Ectodermal cell (in vitro differentiated cells): Measurements from ENCODE around the gene SLC41A3.

Experiments
- H3K27ac ChIP-seq: 2 replicates; pipeline ENCODE4 v1.7.0; 2013; ENCODE audit warnings: mild to moderate bottlenecking, low read depth, low read length; ENCODE audit not compliant: insufficient read depth, poor library complexity, severe bottlenecking
- H3K27me3 ChIP-seq: 2 replicates; pipeline ENCODE4 v1.7.0; 2013; ENCODE audit warnings: mild to moderate bottlenecking, low read length; ENCODE audit not compliant: insufficient read depth, control insufficient read depth, poor library complexity, severe bottlenecking
- H3K36me3 ChIP-seq: one replicate; pipeline ENCODE4 v1.7.0; 2013; ENCODE audit warnings: low read length; ENCODE audit not compliant: control insufficient read depth, insufficient read depth
- H3K4me1 ChIP-seq: one replicate; pipeline ENCODE4 v1.7.0; 2013; ENCODE audit warnings: low read length; ENCODE audit not compliant: control insufficient read depth, insufficient read depth
- H3K4me3 ChIP-seq: 2 replicates; pipeline ENCODE4 v1.7.0; 2013; ENCODE audit warnings: low read depth, low read length, control low read depth; ENCODE audit not compliant: insufficient read depth
- H3K9me3 ChIP-seq: 2 replicates; pipeline ENCODE4 v1.7.0; 2013; ENCODE audit warnings: mild to moderate bottlenecking, low read length, moderate library complexity; ENCODE audit not compliant: control insufficient read depth
- WGBS, 2 experiments: methylation state at CpG; one replicate each; pipeline ENCODE4 v1.1.7; 2013; ENCODE audit warnings: missing lambda C conversion rate in 2 of 2; 5-methylcytosine and 5-hydroxymethylcytosine counted together

Gene SLC41A3

GRCh38 chr3:126064627-126065258 lies 19.2 kb downstream of the SLC41A3 start:
- Histone ChIP-seq H3K4me3 (no peak overlapping the region), H3K36me3 (no peaks in the 10 kb centered on the region), H3K4me1 (peaks cover 4% of the 10 kb centered on the region), H3K9me3 (no peaks in the 10 kb centered on the region), H3K27me3 (no peaks in the 10 kb centered on the region), H3K27ac (no peak overlapping the region)
- WGBS, 2 experiments = 82 to 83% methylated on average over 10 of the region's 10 CpGs

DNA sequence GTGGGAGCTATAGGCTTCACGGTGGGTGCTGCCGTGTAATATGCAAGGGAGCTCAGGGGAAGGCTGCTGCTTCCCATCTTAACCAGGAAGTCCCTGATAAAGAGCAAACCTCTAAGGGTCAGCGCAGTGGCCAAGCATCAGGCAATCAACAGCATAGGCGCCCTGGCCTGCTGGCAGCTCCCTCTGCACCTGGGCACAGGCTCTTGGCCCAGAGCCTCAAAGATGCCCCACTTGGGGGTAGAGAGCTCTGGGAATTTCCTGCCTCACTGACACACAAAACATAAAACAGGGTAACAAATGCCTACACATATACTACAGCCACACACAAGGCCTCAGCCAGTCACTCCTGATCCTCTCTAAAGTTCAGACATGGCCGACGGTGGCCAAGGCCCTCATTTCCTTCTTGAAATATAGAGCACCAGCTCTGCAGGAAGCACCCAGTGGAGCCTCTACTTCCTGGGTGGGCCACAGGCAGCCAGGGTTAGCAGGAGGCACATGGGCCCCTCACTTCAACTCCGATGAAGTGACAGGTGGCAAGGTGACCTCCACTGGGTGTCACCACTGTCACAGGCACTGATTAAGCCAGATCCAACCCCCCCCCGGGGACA lies 20.5 kb downstream of the SLC41A3 start:
- Histone ChIP-seq H3K36me3 (no peaks in the 10 kb centered on the region), H3K9me3 (no peaks in the 10 kb centered on the region), H3K4me3 (no peak overlapping the region), H3K4me1 (peaks cover 4% of the 10 kb centered on the region), H3K27ac (no peak overlapping the region), H3K27me3 (no peaks in the 10 kb centered on the region)
- 94 to 97% methylated on average over 8 of the region's 8 CpGs for WGBS, 2 experiments

- Histone ChIP-seq H3K4me3 (no peak overlapping the region), H3K27me3 (no peaks in the 10 kb centered on the region), H3K4me1 (peaks cover 4% of the 10 kb centered on the region), H3K9me3 (no peaks in the 10 kb centered on the region), H3K27ac (no peak overlapping the region), H3K36me3 (no peaks in the 10 kb centered on the region)
- 81 to 86% methylated on average over 8 of the region's 8 CpGs for WGBS, 2 experiments
Measured at GRCh38 chr3:126061301-126062032, 22.5 kb downstream of the SLC41A3 start.

- no peaks in the 10 kb centered on the region for H3K9me3 ChIP-seq
- H3K4me1 ChIP-seq = peaks cover 4% of the 10 kb centered on the region
- H3K27ac ChIP-seq = no peak overlapping the region
- WGBS, 2 experiments = 95 to 96% methylated on average over 7 of the region's 7 CpGs
- no peaks in the 10 kb centered on the region for H3K36me3 ChIP-seq
- H3K4me3 ChIP-seq = no peak overlapping the region
- H3K27me3 ChIP-seq = no peaks in the 10 kb centered on the region
Measured at GRCh38 chr3:126060613-126061145, 23.2 kb downstream of the SLC41A3 start.

DNA sequence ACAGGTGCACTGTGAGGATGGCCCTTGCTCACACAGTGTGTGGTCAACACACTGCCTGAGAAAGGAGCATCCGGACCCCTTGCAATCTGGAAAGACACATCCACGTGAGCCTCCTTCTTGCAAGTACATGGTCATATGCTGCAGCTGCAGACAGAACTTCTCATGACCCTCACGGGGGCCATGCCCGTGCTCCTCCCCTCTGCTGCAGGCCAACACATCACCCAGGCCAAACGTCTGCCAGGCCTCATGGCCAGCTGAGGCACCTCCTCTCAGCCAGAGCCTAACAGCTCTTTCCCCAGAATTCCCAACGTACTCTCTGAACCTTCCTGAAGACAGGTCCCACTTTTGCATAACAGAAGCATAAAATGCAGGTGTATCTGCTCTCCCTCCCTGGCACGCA lies 25.3 kb downstream of the SLC41A3 start:
- H3K4me3 ChIP-seq = no peak overlapping the region
- H3K4me1 ChIP-seq = peaks cover 4% of the 10 kb centered on the region
- 81 to 82% methylated on average over 7 of the region's 7 CpGs for WGBS, 2 experiments
- H3K9me3 ChIP-seq = no peaks in the 10 kb centered on the region
- no peaks in the 10 kb centered on the region for H3K36me3 ChIP-seq
- no peaks in the 10 kb centered on the region for H3K27me3 ChIP-seq
- no peak overlapping the region for H3K27ac ChIP-seq

DNA sequence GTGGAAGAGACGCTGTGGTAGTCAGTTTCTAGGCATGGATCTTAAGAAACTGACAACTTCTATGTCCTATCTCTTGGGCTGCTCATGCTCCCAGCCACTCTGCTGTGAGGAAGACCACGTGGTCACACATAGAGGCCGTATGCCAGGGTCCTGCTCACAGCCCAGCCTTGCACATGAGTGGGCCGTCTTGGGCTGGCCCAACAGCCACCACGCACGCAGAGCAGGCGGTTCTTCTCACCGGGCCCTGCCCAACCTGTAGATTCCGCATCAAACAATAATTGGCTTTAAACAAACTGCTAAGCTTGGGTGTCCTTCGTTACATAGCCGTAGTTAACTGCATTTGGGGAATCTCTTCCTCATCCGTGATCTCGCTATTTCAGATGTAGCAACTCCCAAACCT lies 26.0 kb downstream of the SLC41A3 start:
- Histone ChIP-seq H3K27ac (no peak overlapping the region), H3K4me3 (no peak overlapping the region), H3K4me1 (peaks cover 4% of the 10 kb centered on the region), H3K27me3 (no peaks in the 10 kb centered on the region), H3K9me3 (no peaks in the 10 kb centered on the region), H3K36me3 (no peaks in the 10 kb centered on the region)
- 96% methylated on average over 13 of the region's 13 CpGs for WGBS, 2 experiments

GRCh38 chr3:126057501-126057819 lies 26.5 kb downstream of the SLC41A3 start:
- Histone ChIP-seq H3K27me3 (no peaks in the 10 kb centered on the region), H3K4me3 (no peak overlapping the region), H3K36me3 (no peaks in the 10 kb centered on the region), H3K9me3 (no peaks in the 10 kb centered on the region), H3K27ac (no peak overlapping the region), H3K4me1 (no peaks in the 10 kb centered on the region)
- 84 to 85% methylated on average over 10 of the region's 10 CpGs for WGBS, 2 experiments

- Histone ChIP-seq H3K4me1 (no peaks in the 10 kb centered on the region), H3K4me3 (no peak overlapping the region), H3K27me3 (no peaks in the 10 kb centered on the region), H3K36me3 (no peaks in the 10 kb centered on the region), H3K9me3 (no peaks in the 10 kb centered on the region), H3K27ac (no peak overlapping the region)
- WGBS, 2 experiments = 86 to 88% methylated on average over 14 of the region's 14 CpGs
Measured at GRCh38 chr3:126056681-126057500, 27.0 kb downstream of the SLC41A3 start.

DNA sequence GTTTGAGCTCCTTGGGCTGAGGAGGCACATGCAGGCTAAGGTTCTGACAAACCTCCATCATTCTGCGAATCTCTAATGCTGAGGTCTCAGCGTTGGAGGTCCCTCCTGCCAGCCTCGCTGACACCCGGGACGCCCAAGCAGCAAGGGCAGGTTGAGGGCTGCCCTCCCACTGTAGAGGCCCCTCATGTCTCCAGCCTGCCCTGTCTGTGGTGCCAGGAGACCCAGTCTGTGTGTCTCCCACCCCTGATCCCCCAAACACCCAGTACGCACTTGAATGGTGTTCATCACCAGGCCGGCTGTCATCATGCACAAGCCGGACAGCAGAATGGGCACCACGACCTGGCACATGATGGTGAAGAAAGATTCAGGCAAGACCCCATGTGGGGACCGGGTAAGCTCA lies 27.8 kb downstream of the SLC41A3 start:
- H3K4me3 ChIP-seq = no peak overlapping the region
- no peaks in the 10 kb centered on the region for H3K9me3 ChIP-seq
- H3K36me3 ChIP-seq = no peaks in the 10 kb centered on the region
- H3K27me3 ChIP-seq = no peaks in the 10 kb centered on the region
- no peak overlapping the region for H3K27ac ChIP-seq
- H3K4me1 ChIP-seq = no peaks in the 10 kb centered on the region
- WGBS, 2 experiments = 89 to 90% methylated on average over 10 of the region's 10 CpGs

DNA sequence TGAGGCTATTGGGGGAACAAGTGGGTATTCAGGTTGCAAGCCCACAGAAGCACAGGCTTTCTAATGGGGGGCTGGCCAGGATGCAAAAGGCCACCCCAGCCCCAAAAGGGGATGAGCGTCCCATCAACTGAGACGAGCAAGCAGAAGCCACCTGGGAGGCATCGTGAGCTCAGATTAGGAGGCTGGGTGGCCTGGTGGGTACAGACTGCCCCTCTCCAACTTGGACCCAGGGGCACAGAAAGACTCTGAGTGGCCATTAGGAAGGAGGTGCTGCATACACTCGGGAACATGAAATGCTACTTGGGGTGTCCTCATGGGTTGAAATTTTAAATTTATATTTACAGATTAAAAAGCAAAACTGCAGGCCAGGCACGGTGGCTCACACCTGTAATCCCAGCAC lies 29.1 kb downstream of the SLC41A3 start:
- H3K27ac ChIP-seq = no peak overlapping the region
- H3K36me3 ChIP-seq = no peaks in the 10 kb centered on the region
- H3K27me3 ChIP-seq = no peaks in the 10 kb centered on the region
- no peaks in the 10 kb centered on the region for H3K4me1 ChIP-seq
- no peak overlapping the region for H3K4me3 ChIP-seq
- no peaks in the 10 kb centered on the region for H3K9me3 ChIP-seq
- WGBS, 2 experiments = 85 to 93% methylated on average over 5 of the region's 5 CpGs
